T-cell (primary cell): ENCODE data around the gene SPRYD7. TPM values are rescaled to one million over a fixed set of nuclear protein-coding genes. Genes with fewer than 3 reads are reported as not detected.
"Not testable (repeated sequence)": the region's sequence is repeated elsewhere in the genome, so short reads cannot be mapped to it uniquely, and the experiment has no call there.

Source experiments
- ATAC-seq, 4 experiments: fragments of 200-7000 bp in 3 of 4; fragments of 150-1000 bp in 1 of 4; cut with Tn5 transposase; replicated peaks in 1 of 4; 1 replicate in 3 of 4; 2 replicates in 1 of 4; pipeline ENCODE4 v1.10.0; 2021; ENCODE audit warnings: moderate library complexity in 3 of 4, mild to moderate bottlenecking in 2 of 4, moderate number of reproducible peaks in 1 of 4
- CTCF ChIA-PET, 2 donors: fragments of 300-600 bp; sonication (Branson Sonifier 250); formaldehyde crosslinking; loops; one replicate each; lab custom pipeline; 2022; ENCODE audit warnings: antibody characterized with exemption in 2 of 2; lab: Charles Lee
- POLR2A ChIA-PET, 2 donors: fragments of 300-600 bp; sonication (Branson Sonifier 250); formaldehyde crosslinking; loops; one replicate each; lab custom pipeline; 2022; ENCODE audit warnings: antibody characterized with exemption in 2 of 2; lab: Charles Lee
- DNase-seq, 35 experiments: peaks; one replicate each; pipeline versions ENCODE4 v3.0.0 to v3.0.0-alpha.2; 2013 to 2023
- H3K27ac ChIP-seq: one replicate; pipeline ENCODE4 v1.5.1; 2013; ENCODE audit warnings: low read length
- H3K27me3 ChIP-seq, 2 experiments: replicated peaks in 1 of 2; 1 replicate in 1 of 2; 2 replicates in 1 of 2; pipeline versions ENCODE4 v1.6.1 to v1.7.0; 2013; ENCODE audit warnings: low read length in 1 of 2, mixed read lengths in 1 of 2; ENCODE audit not compliant: control insufficient read depth in 2 of 2, insufficient read depth in 2 of 2; ENCODE audit errors: extremely low read depth in 1 of 2
- H3K36me3 ChIP-seq, 2 donors: 1 replicate in 1 of 2; 2 replicates in 1 of 2; pipeline versions ENCODE4 v1.6.1 to v1.7.0; 2013; ENCODE audit warnings: low read length in 1 of 2; ENCODE audit not compliant: control insufficient read depth in 2 of 2, insufficient read depth in 1 of 2; ENCODE audit errors: extremely low read depth in 1 of 2
- H3K4me1 ChIP-seq, 2 experiments: 1 replicate in 1 of 2; 2 replicates in 1 of 2; pipeline versions ENCODE4 v1.6.1 to v1.7.0; 2013; ENCODE audit warnings: low read length in 2 of 2, mixed read lengths in 1 of 2; ENCODE audit not compliant: insufficient read depth in 2 of 2, control insufficient read depth in 1 of 2; ENCODE audit errors: extremely low read depth in 1 of 2
- H3K4me3 ChIP-seq, 2 donors: 1 replicate in 1 of 2; 2 replicates in 1 of 2; pipeline versions ENCODE4 v1.5.1 to v1.7.0; 2013; ENCODE audit warnings: mild to moderate bottlenecking in 2 of 2, low read length in 1 of 2, moderate library complexity in 1 of 2; ENCODE audit not compliant: control insufficient read depth in 1 of 2; ENCODE audit errors: extremely low read depth in 1 of 2
- H3K9me3 ChIP-seq: 2 replicates; pipeline ENCODE4 v1.7.0; 2013
- H3K27ac Mint-ChIP-seq, 2 donors: one replicate each; pipeline ENCODE4 v1.8.0; 2020 to 2021; ENCODE audit warnings: mild to moderate bottlenecking in 2 of 2, mixed read lengths in 2 of 2
- H3K27me3 Mint-ChIP-seq, 2 donors: one replicate each; pipeline ENCODE4 v1.8.0; 2021 to 2022; ENCODE audit warnings: mixed read lengths in 2 of 2
- H3K36me3 Mint-ChIP-seq: one replicate; pipeline ENCODE4 v1.8.0; 2021; ENCODE audit warnings: mixed read lengths
- H3K4me1 Mint-ChIP-seq, 3 donors: one replicate each; pipeline ENCODE4 v1.8.0; 2020 to 2022; ENCODE audit warnings: mixed read lengths in 3 of 3, mild to moderate bottlenecking in 1 of 3
- H3K4me3 Mint-ChIP-seq, 3 donors: one replicate each; pipeline ENCODE4 v1.8.0; 2020 to 2022; ENCODE audit warnings: mild to moderate bottlenecking in 3 of 3, mixed read lengths in 3 of 3, moderate library complexity in 3 of 3
- H3K9me3 Mint-ChIP-seq, 3 donors: one replicate each; pipeline ENCODE4 v1.8.0; 2020 to 2022; ENCODE audit warnings: mixed read lengths in 3 of 3
- WGBS: methylation state at CpG from one replicate; pipeline ENCODE4 v1.1.5; 2013; ENCODE audit warnings: missing lambda C conversion rate; ENCODE audit not compliant: insufficient coverage; 5-methylcytosine and 5-hydroxymethylcytosine counted together
- total RNA-seq, 35 experiments: library from RNA in 6 of 35; stranded (reverse) in 6 of 35; fragments of 120-200 nt in 1 of 35; gene quantifications; one replicate each; pipeline versions ENCODE4 v1.2.1 to v1.2.4 and lab custom pipeline; 2013 to 2026

SPRYD7 gene
- total RNA-seq, 5 donors from 2014 or later (not counting 1 experiment from before 2014, with no cell fraction given): 1.6 to 4.7 (median 3.2) TPM

GRCh38 chr13:49953560-49953959 lies 17.4 kb upstream of the SPRYD7 start:
- 100% methylated on average over 1 of the region's 1 CpG for WGBS
- DNase-seq: no peak
- H3K4me1 ChIP-seq: no peaks in the 10 kb centered on the region
- Mint-ChIP-seq H3K4me1 (no peaks in the 10 kb centered on the region), H3K4me3 (no peak overlapping the region), H3K27ac (no peak overlapping the region), H3K27me3 (peaks cover 10 to 14% of the 10 kb centered on the region in 2 donors), H3K36me3 (peaks cover 4% of the 10 kb centered on the region), H3K9me3 (peaks cover 0 to 8% (median 5%) of the 10 kb centered on the region in 3 donors)
- no peak overlapping the region for H3K27ac ChIP-seq
- no peaks in the 10 kb centered on the region for H3K9me3 ChIP-seq
- ChIA-PET CTCF (no interaction called here), POLR2A (no interaction called here)
- H3K27me3 ChIP-seq: no peaks in the 10 kb centered on the region
- ATAC-seq: no peak
- no peak overlapping the region for H3K4me3 ChIP-seq
- no peaks in the 10 kb centered on the region for H3K36me3 ChIP-seq

- H3K4me1 Mint-ChIP-seq: no peaks in the 10 kb centered on the region
- peaks cover 0 to 8% (median 5%) of the 10 kb centered on the region in 3 donors for H3K9me3 Mint-ChIP-seq
- DNase-seq (no peak), ATAC-seq (no peak)
- no peak overlapping the region for H3K4me3 ChIP-seq
- H3K27ac ChIP-seq: no peak overlapping the region
- no peak overlapping the region for H3K4me3 Mint-ChIP-seq
- ChIA-PET POLR2A (no interaction called here), CTCF (no interaction called here)
- no peaks in the 10 kb centered on the region for H3K9me3 ChIP-seq
- H3K27ac Mint-ChIP-seq: no peak overlapping the region
- no peaks in the 10 kb centered on the region for H3K36me3 ChIP-seq
- no peaks in the 10 kb centered on the region for H3K27me3 ChIP-seq
- H3K36me3 Mint-ChIP-seq: no peaks in the 10 kb centered on the region
- no peaks in the 10 kb centered on the region for H3K4me1 ChIP-seq
- no CpG with 5 or more reads among the region's 7 CpGs for WGBS
- peaks cover 7 to 8% of the 10 kb centered on the region in 2 donors for H3K27me3 Mint-ChIP-seq
Observed at GRCh38 chr13:49951754-49952535, 15.8 kb upstream of the SPRYD7 start.

- ATAC-seq, CTCF ChIA-PET: not testable (repeated sequence)
Observed at GRCh38 chr13:49948777-49949270, 12.7 kb upstream of the SPRYD7 start.

GRCh38 chr13:49939321-49939720 lies 3.2 kb upstream of the SPRYD7 start:
- Histone ChIP-seq H3K4me3 (no peak overlapping the region), H3K9me3 (no peaks in the 10 kb centered on the region), H3K27me3 (peaks cover 0 to 11% of the 10 kb centered on the region in 2 experiments), H3K27ac (no peak overlapping the region), H3K36me3 (no peaks in the 10 kb centered on the region), H3K4me1 (peaks cover 5 to 14% of the 10 kb centered on the region in 2 experiments)
- H3K27me3 Mint-ChIP-seq: no peaks in the 10 kb centered on the region
- H3K36me3 Mint-ChIP-seq: no peaks in the 10 kb centered on the region
- DNase-seq: no peak
- H3K4me3 Mint-ChIP-seq: no peak overlapping the region
- WGBS: 100% methylated on average over 1 of the region's 4 CpGs
- no peak for ATAC-seq
- no peaks in the 10 kb centered on the region for H3K9me3 Mint-ChIP-seq
- POLR2A ChIA-PET: interaction anchor here in 1 of 2 donors (0.7 kb wide), 1 partner anchor 41 kb away, joined by 4 read pairs; no protein-coding TSS in a partner anchor
- no peak overlapping the region for H3K27ac Mint-ChIP-seq
- peaks cover 13 to 19% (median 15%) of the 10 kb centered on the region in 3 donors for H3K4me1 Mint-ChIP-seq
- CTCF ChIA-PET: no interaction called here

More at GRCh38 chr13:49948777-49949270, 12.7 kb upstream of the SPRYD7 start:
- H3K9me3 Mint-ChIP-seq: peaks cover 0 to 10% (median 5%) of the 10 kb centered on the region in 3 donors
- H3K27me3 ChIP-seq, POLR2A ChIA-PET, DNase-seq, H3K4me1 ChIP-seq, H3K4me3 Mint-ChIP-seq, H3K4me1 Mint-ChIP-seq, H3K9me3 ChIP-seq, H3K4me3 ChIP-seq, H3K27me3 Mint-ChIP-seq, H3K36me3 ChIP-seq, H3K27ac ChIP-seq, H3K27ac Mint-ChIP-seq, H3K36me3 Mint-ChIP-seq: not testable (repeated sequence)
- WGBS: 96% methylated on average over 5 of the region's 6 CpGs

GRCh38 chr13:49938921-49939320 lies 2.8 kb upstream of the SPRYD7 start:
- no peak for DNase-seq
- no peaks in the 10 kb centered on the region for H3K36me3 ChIP-seq
- H3K9me3 Mint-ChIP-seq: no peaks in the 10 kb centered on the region
- H3K4me3 ChIP-seq: no peak overlapping the region
- peaks cover 0 to 11% of the 10 kb centered on the region in 2 experiments for H3K27me3 ChIP-seq
- H3K27ac ChIP-seq: no peak overlapping the region
- peaks cover 5 to 14% of the 10 kb centered on the region in 2 experiments for H3K4me1 ChIP-seq
- no peaks in the 10 kb centered on the region for H3K27me3 Mint-ChIP-seq
- no peak overlapping the region for H3K4me3 Mint-ChIP-seq
- WGBS: 90% methylated on average over 4 of the region's 5 CpGs
- H3K4me1 Mint-ChIP-seq: peaks cover 13 to 19% (median 18%) of the 10 kb centered on the region in 3 donors
- H3K9me3 ChIP-seq: no peaks in the 10 kb centered on the region
- no peak for ATAC-seq
- H3K27ac Mint-ChIP-seq: no peak overlapping the region
- ChIA-PET CTCF (no interaction called here), POLR2A (interaction anchor here in 1 of 2 donors (0.7 kb wide), 1 partner anchor 42 kb away, joined by 4 read pairs; no protein-coding TSS in a partner anchor)
- no peaks in the 10 kb centered on the region for H3K36me3 Mint-ChIP-seq

GRCh38 chr13:49938314-49938713 lies 2.2 kb upstream of the SPRYD7 start:
- no peak overlapping the region for H3K27ac Mint-ChIP-seq
- ChIA-PET CTCF (interaction anchor here in 1 of 2 donors (0.6 kb wide), 1 partner anchor 206 kb away, joined by 4 read pairs; no protein-coding TSS in a partner anchor), POLR2A (interaction anchor here in 1 of 2 donors (0.7 kb wide), 1 partner anchor 42 kb away, joined by 4 read pairs; no protein-coding TSS in a partner anchor)
- ATAC-seq (no peak), DNase-seq (peak in 1 of 35 experiments; percentile 11)
- H3K4me3 Mint-ChIP-seq: no peak overlapping the region
- H3K27me3 Mint-ChIP-seq: no peaks in the 10 kb centered on the region
- H3K4me1 ChIP-seq: peaks cover 5 to 14% of the 10 kb centered on the region in 2 experiments
- H3K4me1 Mint-ChIP-seq: peaks cover 13 to 19% (median 18%) of the 10 kb centered on the region in 3 donors
- H3K4me3 ChIP-seq: no peak overlapping the region
- no peaks in the 10 kb centered on the region for H3K9me3 Mint-ChIP-seq
- 95% methylated on average over 4 of the region's 5 CpGs for WGBS
- peaks cover 0 to 11% of the 10 kb centered on the region in 2 experiments for H3K27me3 ChIP-seq
- no peaks in the 10 kb centered on the region for H3K36me3 Mint-ChIP-seq
- H3K27ac ChIP-seq: no peak overlapping the region
- no peaks in the 10 kb centered on the region for H3K9me3 ChIP-seq
- no peaks in the 10 kb centered on the region for H3K36me3 ChIP-seq
